ENCODE measurements around the gene TMEM178B. TPM values are rescaled to one million over a fixed set of nuclear protein-coding genes. Genes with fewer than 3 reads are reported as not detected.
"Not testable (repeated sequence)": the region's sequence is repeated elsewhere in the genome, so short reads cannot be mapped to it uniquely, and the experiment has no call there.

The TMEM178B gene
- total and polyA plus RNA-seq, 7 donors = 0.13 to 4.8 (median 1.6) TPM

DNA sequence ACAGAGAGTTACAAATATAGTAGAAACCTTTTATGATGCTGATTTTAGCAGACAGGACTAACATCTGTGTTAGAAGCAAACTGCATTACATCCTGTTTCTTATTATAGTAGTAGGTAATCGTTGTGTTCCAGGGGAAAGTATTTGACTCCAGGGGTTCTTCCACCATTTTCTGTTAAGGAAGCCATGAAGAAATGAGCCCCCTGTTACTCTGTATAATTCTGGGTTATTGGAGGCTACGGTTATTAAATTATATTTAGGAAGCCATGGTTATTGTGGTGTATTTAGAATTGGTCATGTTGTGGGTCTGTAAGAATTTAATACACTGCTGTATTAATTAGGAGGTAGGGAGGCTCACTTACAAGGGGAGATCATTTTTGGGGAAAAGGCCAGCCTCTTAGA is 301.6 kb downstream of the TMEM178B start:
- Histone ChIP-seq H3K4me1 (no peaks in the 10 kb centered on the region), H3K36me3 (ENCODE audit: insufficient read depth in 1 of 2, low read depth in 1 of 2) (no peaks in the 10 kb centered on the region), H3K27ac (no peak overlapping the region), H3K27me3 (ENCODE audit: insufficient read depth in 3 of 3, low read length in 2 of 3) (no peaks in the 10 kb centered on the region), H3K4me3 (no peak overlapping the region), H3K9me3 (no peaks in the 10 kb centered on the region)
- TF ChIP-seq, protein P1, sequence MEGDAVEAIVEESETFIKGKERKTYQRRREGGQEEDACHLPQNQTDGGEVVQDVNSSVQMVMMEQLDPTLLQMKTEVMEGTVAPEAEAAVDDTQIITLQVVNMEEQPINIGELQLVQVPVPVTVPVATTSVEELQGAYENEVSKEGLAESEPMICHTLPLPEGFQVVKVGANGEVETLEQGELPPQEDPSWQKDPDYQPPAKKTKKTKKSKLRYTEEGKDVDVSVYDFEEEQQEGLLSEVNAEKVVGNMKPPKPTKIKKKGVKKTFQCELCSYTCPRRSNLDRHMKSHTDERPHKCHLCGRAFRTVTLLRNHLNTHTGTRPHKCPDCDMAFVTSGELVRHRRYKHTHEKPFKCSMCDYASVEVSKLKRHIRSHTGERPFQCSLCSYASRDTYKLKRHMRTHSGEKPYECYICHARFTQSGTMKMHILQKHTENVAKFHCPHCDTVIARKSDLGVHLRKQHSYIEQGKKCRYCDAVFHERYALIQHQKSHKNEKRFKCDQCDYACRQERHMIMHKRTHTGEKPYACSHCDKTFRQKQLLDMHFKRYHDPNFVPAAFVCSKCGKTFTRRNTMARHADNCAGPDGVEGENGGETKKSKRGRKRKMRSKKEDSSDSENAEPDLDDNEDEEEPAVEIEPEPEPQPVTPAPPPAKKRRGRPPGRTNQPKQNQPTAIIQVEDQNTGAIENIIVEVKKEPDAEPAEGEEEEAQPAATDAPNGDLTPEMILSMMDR (IDR thresholded peaks at IDR 0.05) = no peak
- DNase-seq (no peak), ATAC-seq (no peak)
- intact Hi-C loops (cut with DNase I) = no loop called here
- WGBS, 3 donors = 57 to 75% (median 67%) methylated on average over 2 of the region's 2 CpGs

DNA sequence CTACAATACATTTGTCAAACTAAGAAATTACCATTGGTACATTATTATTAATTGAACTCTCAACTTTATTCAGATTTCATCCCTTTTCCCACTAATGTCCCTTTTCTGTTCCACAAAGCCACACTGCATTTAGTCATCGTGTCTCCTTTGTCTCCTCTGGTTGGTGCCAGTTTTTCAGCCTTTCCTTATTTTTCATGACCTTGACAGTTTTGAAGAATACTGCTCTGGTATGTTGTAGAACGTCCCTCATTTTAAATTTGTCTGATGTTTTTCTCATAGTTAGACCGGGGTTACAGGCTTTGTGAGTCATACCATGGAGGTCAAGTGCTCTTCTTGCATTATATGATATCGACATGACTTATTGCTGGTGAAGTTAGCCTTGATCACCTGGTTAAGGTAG is 304.0 kb downstream of the TMEM178B start:
- no peaks in the 10 kb centered on the region for H3K36me3 ChIP-seq (ENCODE audit: insufficient read depth in 1 of 2, low read depth in 1 of 2)
- no peak overlapping the region for H3K4me3 ChIP-seq
- intact Hi-C loops (cut with DNase I) = no loop called here
- 70 to 76% (median 75%) methylated on average over 4 of the region's 4 CpGs for WGBS, 3 donors
- no peaks in the 10 kb centered on the region for H3K4me1 ChIP-seq
- no peak overlapping the region for H3K27ac ChIP-seq
- ATAC-seq = no peak
- no peak for DNase-seq
- TF ChIP-seq, protein P1 (IDR thresholded peaks at IDR 0.05) = no peak
- no peaks in the 10 kb centered on the region for H3K27me3 ChIP-seq (ENCODE audit: insufficient read depth in 3 of 3, low read length in 2 of 3)
- no peaks in the 10 kb centered on the region for H3K9me3 ChIP-seq

DNA sequence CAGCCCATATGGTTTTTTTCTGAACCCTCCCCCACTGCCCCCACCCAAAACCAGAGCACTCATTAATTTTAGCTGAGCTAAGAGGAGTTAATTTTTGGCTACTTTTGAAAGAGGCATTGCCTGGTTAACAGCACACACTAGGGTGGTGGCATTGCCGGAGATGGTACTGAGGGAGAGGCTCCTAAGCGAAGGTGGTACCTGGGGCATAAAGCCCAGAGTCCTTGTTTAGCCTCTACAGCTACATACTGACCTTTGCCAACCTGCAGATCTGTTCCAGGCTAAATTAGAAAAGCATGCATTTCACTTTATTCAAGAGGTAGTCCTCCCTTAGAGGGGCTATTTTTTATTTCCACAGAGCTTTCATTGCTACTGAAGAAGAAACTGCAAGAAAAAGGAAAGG is 304.5 kb downstream of the TMEM178B start:
- intact Hi-C loops (cut with DNase I) = no loop called here
- ATAC-seq (no peak), DNase-seq (no peak)
- TF ChIP-seq, protein P1 (IDR thresholded peaks at IDR 0.05) = no peak
- Histone ChIP-seq H3K27ac (no peak overlapping the region), H3K4me1 (no peaks in the 10 kb centered on the region), H3K9me3 (no peaks in the 10 kb centered on the region), H3K4me3 (no peak overlapping the region), H3K27me3 (ENCODE audit: insufficient read depth in 3 of 3, low read length in 2 of 3) (no peaks in the 10 kb centered on the region), H3K36me3 (ENCODE audit: insufficient read depth in 1 of 2, low read depth in 1 of 2) (no peaks in the 10 kb centered on the region)
- 92 to 94% (median 93%) methylated on average over 2 of the region's 2 CpGs for WGBS, 3 donors

DNA sequence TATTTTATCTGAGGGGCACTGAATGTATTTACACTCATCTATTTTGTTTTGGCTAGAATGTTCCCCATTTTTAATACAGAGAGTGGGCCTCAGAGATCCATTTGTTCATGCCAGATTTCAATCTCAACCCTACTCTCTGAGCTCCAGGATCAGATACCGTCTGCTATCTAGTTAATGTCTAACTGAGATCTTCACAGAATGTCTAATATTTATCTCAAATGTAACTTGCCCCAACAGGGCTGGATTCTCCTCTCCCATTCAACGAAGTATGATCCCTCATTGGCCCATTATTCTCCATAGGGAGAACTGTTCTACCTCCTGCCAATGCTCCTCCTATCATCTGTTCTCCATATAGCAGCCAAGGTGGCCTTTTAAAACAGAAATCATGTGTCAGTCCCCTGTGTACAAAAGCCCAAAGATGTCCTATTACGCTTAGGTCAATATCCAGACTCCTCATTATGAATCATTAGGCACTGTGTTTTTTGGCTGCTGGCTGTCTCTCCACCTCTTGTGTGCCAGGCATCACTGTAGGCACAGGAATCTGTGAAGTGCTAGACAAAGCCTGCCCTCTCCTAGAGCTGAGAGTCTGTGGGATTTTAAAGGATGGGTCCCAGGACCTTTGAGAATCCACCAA is 308.0 kb downstream of the TMEM178B start:
- TF ChIP-seq, protein P1 (IDR thresholded peaks at IDR 0.05) = no peak
- no peak overlapping the region for H3K4me3 ChIP-seq
- WGBS, 3 donors = 59 to 69% (median 68%) methylated on average over 3 of the region's 3 CpGs
- no peaks in the 10 kb centered on the region for H3K27me3 ChIP-seq (ENCODE audit: insufficient read depth in 3 of 3, low read length in 2 of 3)
- intact Hi-C loops (cut with DNase I) = no loop called here
- ATAC-seq (no peak), DNase-seq (no peak)
- no peaks in the 10 kb centered on the region for H3K36me3 ChIP-seq (ENCODE audit: insufficient read depth in 1 of 2, low read depth in 1 of 2)
- no peaks in the 10 kb centered on the region for H3K9me3 ChIP-seq
- no peak overlapping the region for H3K27ac ChIP-seq
- H3K4me1 ChIP-seq = no peaks in the 10 kb centered on the region

DNA sequence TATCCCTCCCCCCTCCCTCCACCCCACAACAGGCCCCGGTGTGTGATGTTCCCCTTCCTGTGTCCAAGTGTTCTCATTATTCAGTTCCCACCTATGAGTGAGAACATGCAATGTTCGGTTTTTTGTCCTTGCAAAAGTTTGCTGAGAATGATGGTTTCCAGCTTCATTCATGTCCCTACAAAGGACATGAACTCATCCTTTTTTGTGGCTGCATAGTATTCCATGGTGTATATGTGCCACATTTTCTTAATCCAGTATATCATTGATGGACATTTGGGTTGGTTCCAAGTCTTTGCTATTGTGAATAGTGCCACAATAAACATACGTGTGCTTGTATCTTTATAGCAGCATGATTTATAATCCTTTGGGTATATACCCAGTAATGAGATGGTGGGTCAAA is 309.5 kb downstream of the TMEM178B start:
- H3K27me3 ChIP-seq (ENCODE audit: insufficient read depth in 3 of 3, low read length in 2 of 3); H3K36me3 ChIP-seq (ENCODE audit: insufficient read depth in 1 of 2, low read depth in 1 of 2); H3K9me3 ChIP-seq; H3K27ac ChIP-seq; ATAC-seq; H3K4me3 ChIP-seq; H3K4me1 ChIP-seq; DNase-seq; intact Hi-C loops (cut with DNase I): not testable (repeated sequence)
- 82 to 98% (median 88%) methylated on average over 3 of the region's 3 CpGs for WGBS, 3 donors

Data from psoas muscle (tissue), 8 donors.